Measurements from ENCODE around the gene PCDH9.

PCDH9 gene

GRCh38 chr13:66634384-66634783, 595.8 kb downstream of the PCDH9 start:
- Histone ChIP-seq H3K27me3 (ENCODE audit: low read length) (no peaks in the 10 kb centered on the region), H2AFZ (ENCODE audit: low read depth, low read length, severe bottlenecking) (no peak overlapping the region), H3K36me3 (ENCODE audit: low read length) (0 out of 2 replicates have a peak, but pooled peaks cover 8% of the 10 kb centered on the region), H3K9ac (ENCODE audit: low read length) (no peak overlapping the region), H3K4me2 (ENCODE audit: low read depth, low read length, poor library complexity, severe bottlenecking) (no peak overlapping the region), H3K9me3 (ENCODE audit: insufficient read depth, low read length) (0 out of 2 replicates have a peak, but pooled peaks cover 4% of the 10 kb centered on the region), H3K4me3 (ENCODE audit: insufficient read depth, low read length, poor library complexity, severe bottlenecking) (no peak overlapping the region), H3K79me2 (ENCODE audit: insufficient read depth, low read length) (no peaks in the 10 kb centered on the region), H4K20me1 (ENCODE audit: low read depth, low read length) (no peaks in the 10 kb centered on the region), H3F3A (ENCODE audit: insufficient read depth) (no peaks in the 10 kb centered on the region), H3K9me2 (replicated peaks; ENCODE audit: insufficient read depth, low read length) (no peaks in the 10 kb centered on the region), H3K27ac (ENCODE audit: low read depth, low read length) (no peak overlapping the region)
- TF ChIP-seq, protein P1, sequence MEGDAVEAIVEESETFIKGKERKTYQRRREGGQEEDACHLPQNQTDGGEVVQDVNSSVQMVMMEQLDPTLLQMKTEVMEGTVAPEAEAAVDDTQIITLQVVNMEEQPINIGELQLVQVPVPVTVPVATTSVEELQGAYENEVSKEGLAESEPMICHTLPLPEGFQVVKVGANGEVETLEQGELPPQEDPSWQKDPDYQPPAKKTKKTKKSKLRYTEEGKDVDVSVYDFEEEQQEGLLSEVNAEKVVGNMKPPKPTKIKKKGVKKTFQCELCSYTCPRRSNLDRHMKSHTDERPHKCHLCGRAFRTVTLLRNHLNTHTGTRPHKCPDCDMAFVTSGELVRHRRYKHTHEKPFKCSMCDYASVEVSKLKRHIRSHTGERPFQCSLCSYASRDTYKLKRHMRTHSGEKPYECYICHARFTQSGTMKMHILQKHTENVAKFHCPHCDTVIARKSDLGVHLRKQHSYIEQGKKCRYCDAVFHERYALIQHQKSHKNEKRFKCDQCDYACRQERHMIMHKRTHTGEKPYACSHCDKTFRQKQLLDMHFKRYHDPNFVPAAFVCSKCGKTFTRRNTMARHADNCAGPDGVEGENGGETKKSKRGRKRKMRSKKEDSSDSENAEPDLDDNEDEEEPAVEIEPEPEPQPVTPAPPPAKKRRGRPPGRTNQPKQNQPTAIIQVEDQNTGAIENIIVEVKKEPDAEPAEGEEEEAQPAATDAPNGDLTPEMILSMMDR (IDR thresholded peaks at IDR 0.05; ENCODE audit: insufficient read depth, low read length, poor library complexity, severe bottlenecking) = no peak
- no peak for TF ChIP-seq EZH2phosphoT487 (conservative IDR thresholded peaks at IDR 0.05; ENCODE audit: low read length)

GRCh38 chr13:66627512-66627911, 602.6 kb downstream of the PCDH9 start:
- no peak for TF ChIP-seq EZH2phosphoT487 (conservative IDR thresholded peaks at IDR 0.05; ENCODE audit: low read length)
- TF ChIP-seq, protein P1 (IDR thresholded peaks at IDR 0.05; ENCODE audit: insufficient read depth, low read length, poor library complexity, severe bottlenecking) = no peak
- H3K4me2 ChIP-seq (ENCODE audit: low read depth, low read length, poor library complexity, severe bottlenecking) = no peak overlapping the region
- H3K36me3 ChIP-seq (ENCODE audit: low read length) = 0 out of 2 replicates have a peak, but pooled peaks cover 9% of the 10 kb centered on the region
- H3F3A ChIP-seq (ENCODE audit: insufficient read depth) = no peaks in the 10 kb centered on the region
- no peak overlapping the region for H3K27ac ChIP-seq (ENCODE audit: low read depth, low read length)
- no peak overlapping the region for H3K4me3 ChIP-seq (ENCODE audit: insufficient read depth, low read length, poor library complexity, severe bottlenecking)
- no peaks in the 10 kb centered on the region for H3K9me2 ChIP-seq (replicated peaks; ENCODE audit: insufficient read depth, low read length)
- H3K27me3 ChIP-seq (ENCODE audit: low read length) = no peaks in the 10 kb centered on the region
- H3K9me3 ChIP-seq (ENCODE audit: insufficient read depth, low read length) = peaks cover 10% of the 10 kb centered on the region; the same call in 1 of the 2 replicates
- H3K79me2 ChIP-seq (ENCODE audit: insufficient read depth, low read length) = no peaks in the 10 kb centered on the region
- no peak overlapping the region for H3K9ac ChIP-seq (ENCODE audit: low read length)
- peak overlapping the region; percentile 2 for H2AFZ ChIP-seq (ENCODE audit: low read depth, low read length, severe bottlenecking)
- H4K20me1 ChIP-seq (ENCODE audit: low read depth, low read length) = no peaks in the 10 kb centered on the region

- peaks cover 6% of the 10 kb centered on the region; the same call in 1 of the 2 replicates for H3K9me3 ChIP-seq (ENCODE audit: insufficient read depth, low read length)
Measured at GRCh38 chr13:66624302-66624701, 605.8 kb downstream of the PCDH9 start.

More at GRCh38 chr13:66624302-66624701, 605.8 kb downstream of the PCDH9 start:
- Histone ChIP-seq H3K36me3 (ENCODE audit: low read length) (0 out of 2 replicates have a peak, but pooled peaks cover under 1% of the 10 kb centered on the region), H3K27me3 (ENCODE audit: low read length) (no peaks in the 10 kb centered on the region), H3K4me2 (ENCODE audit: low read depth, low read length, poor library complexity, severe bottlenecking) (no peak overlapping the region), H3K9ac (ENCODE audit: low read length) (no peak overlapping the region), H4K20me1 (ENCODE audit: low read depth, low read length) (no peaks in the 10 kb centered on the region), H3K79me2 (ENCODE audit: insufficient read depth, low read length) (no peaks in the 10 kb centered on the region), H3K4me3 (ENCODE audit: insufficient read depth, low read length, poor library complexity, severe bottlenecking) (no peak overlapping the region), H3F3A (ENCODE audit: insufficient read depth) (no peaks in the 10 kb centered on the region), H2AFZ (ENCODE audit: low read depth, low read length, severe bottlenecking) (no peak overlapping the region), H3K27ac (ENCODE audit: low read depth, low read length) (no peak overlapping the region), H3K9me2 (replicated peaks; ENCODE audit: insufficient read depth, low read length) (no peaks in the 10 kb centered on the region)
- TF ChIP-seq EZH2phosphoT487 (conservative IDR thresholded peaks at IDR 0.05; ENCODE audit: low read length) = no peak
- TF ChIP-seq, protein P1 (IDR thresholded peaks at IDR 0.05; ENCODE audit: insufficient read depth, low read length, poor library complexity, severe bottlenecking) = no peak

Measured in SU-DHL-6 (cell line).